Common myeloid progenitor, CD34-positive (primary cell): ENCODE data around the gene GYPA.
"Not testable (repeated sequence)": the region's sequence is repeated elsewhere in the genome, so short reads cannot be mapped to it uniquely, and the experiment has no call there.

ENCODE experiments used
- CTCF ChIA-PET: fragments of 350-600 bp; sonication (Branson Sonifier 250); formaldehyde crosslinking; loops from one replicate; lab custom pipeline; 2021; ENCODE audit warnings: antibody characterized with exemption; lab: Charles Lee
- POLR2A ChIA-PET: fragments of 350-600 bp; sonication (Branson Sonifier 250); formaldehyde crosslinking; loops from one replicate; lab custom pipeline; 2021; ENCODE audit warnings: antibody characterized with exemption; lab: Charles Lee
- DNase-seq, 3 donors: peaks; one replicate each; pipeline versions ENCODE4 v3.0.0 to v3.0.0-alpha.2; 2013
- H3K27ac ChIP-seq, 2 experiments: 1 replicate in 1 of 2; 2 replicates in 1 of 2; pipeline ENCODE4 v1.7.0; 2013; ENCODE audit warnings: inconsistent platforms in 2 of 2, low read length in 2 of 2, mild to moderate bottlenecking in 2 of 2, low read depth in 1 of 2, moderate library complexity in 1 of 2; ENCODE audit not compliant: severe bottlenecking in 2 of 2, insufficient read depth in 1 of 2, poor library complexity in 1 of 2
- H3K27me3 ChIP-seq, 5 experiments: replicated peaks in 2 of 5; 1 replicate in 3 of 5; 2 replicates in 2 of 5; pipeline versions ENCODE4 v1.6.1 to v1.7.0; 2013; ENCODE audit warnings: low read length in 4 of 5, mild to moderate bottlenecking in 2 of 5, moderate library complexity in 2 of 5, inconsistent platforms in 1 of 5; ENCODE audit not compliant: insufficient read depth in 5 of 5, control insufficient read depth in 4 of 5
- H3K36me3 ChIP-seq, 4 experiments: 1 replicate in 2 of 4; 2 replicates in 2 of 4; pipeline versions ENCODE4 v1.6.1 to v1.7.0; 2013; ENCODE audit warnings: low read length in 3 of 4, control low read depth in 1 of 4, mild to moderate bottlenecking in 1 of 4; ENCODE audit not compliant: control insufficient read depth in 4 of 4, insufficient read depth in 4 of 4
- H3K4me1 ChIP-seq, 4 experiments: 1 replicate in 3 of 4; 2 replicates in 1 of 4; pipeline versions ENCODE4 v1.6.1 to v1.7.1; 2013; ENCODE audit warnings: low read length in 3 of 4, mild to moderate bottlenecking in 3 of 4, control low read depth in 1 of 4, inconsistent platforms in 1 of 4, moderate library complexity in 1 of 4; ENCODE audit not compliant: control insufficient read depth in 4 of 4, insufficient read depth in 4 of 4; ENCODE audit errors: control extremely low read depth in 1 of 4
- H3K4me3 ChIP-seq, 7 experiments: 1 replicate in 4 of 7; 2 replicates in 3 of 7; pipeline versions ENCODE4 v1.5.1 to v1.7.0; 2013; ENCODE audit warnings: mild to moderate bottlenecking in 7 of 7, low read length in 6 of 7, moderate library complexity in 6 of 7, inconsistent platforms in 2 of 7, low read depth in 2 of 7, control low read depth in 1 of 7; ENCODE audit not compliant: insufficient read depth in 4 of 7, control insufficient read depth in 1 of 7; ENCODE audit errors: extremely low read depth in 1 of 7
- H3K9me3 ChIP-seq, 5 experiments: 1 replicate in 4 of 5; 2 replicates in 1 of 5; pipeline versions ENCODE4 v1.6.1 to v1.7.1; 2013; ENCODE audit warnings: low read length in 4 of 5, mild to moderate bottlenecking in 2 of 5, inconsistent platforms in 1 of 5, low read depth in 1 of 5, moderate library complexity in 1 of 5; ENCODE audit not compliant: control insufficient read depth in 4 of 5, insufficient read depth in 2 of 5; ENCODE audit errors: control extremely low read depth in 1 of 5
- WGBS: methylation state at CpG from one replicate; pipeline ENCODE4 v1.1.5; 2013; ENCODE audit not compliant: insufficient coverage; 5-methylcytosine and 5-hydroxymethylcytosine counted together

GYPA gene

GRCh38 chr4:144129336-144129875, 11.1 kb downstream of the GYPA start:
- DNase-seq, H3K4me3 ChIP-seq, CTCF ChIA-PET, H3K9me3 ChIP-seq, H3K27me3 ChIP-seq, H3K27ac ChIP-seq, H3K4me1 ChIP-seq, POLR2A ChIA-PET, H3K36me3 ChIP-seq: not testable (repeated sequence)
- WGBS, result 90% methylated on average over 3 of the region's 4 CpGs

- H3K27me3 ChIP-seq, DNase-seq, H3K4me3 ChIP-seq, H3K9me3 ChIP-seq, CTCF ChIA-PET, H3K36me3 ChIP-seq, POLR2A ChIA-PET, H3K27ac ChIP-seq, H3K4me1 ChIP-seq: not testable (repeated sequence)
- WGBS, result 91% methylated on average over 1 of the region's 5 CpGs
These were observed 11.7 kb downstream of the GYPA start for GRCh38 chr4:144128709-144129320.

- CTCF ChIA-PET, result interaction anchor here (1.0 kb wide), 1 partner anchor 566 kb away, joined by 3 read pairs; no protein-coding TSS in a partner anchor
- H3K27ac ChIP-seq, H3K4me3 ChIP-seq, DNase-seq, POLR2A ChIA-PET, H3K9me3 ChIP-seq, H3K27me3 ChIP-seq, H3K4me1 ChIP-seq, H3K36me3 ChIP-seq: not testable (repeated sequence)
- WGBS, result 83% methylated on average over 1 of the region's 2 CpGs
These were observed 15.4 kb downstream of the GYPA start for GRCh38 chr4:144125109-144125508.

- peak; percentile 38 to 67 (median 62) for DNase-seq
- H3K27ac ChIP-seq, H3K36me3 ChIP-seq, H3K4me3 ChIP-seq, H3K9me3 ChIP-seq, CTCF ChIA-PET, H3K27me3 ChIP-seq, H3K4me1 ChIP-seq, POLR2A ChIA-PET: not testable (repeated sequence)
- no CpG with 5 or more reads among the region's 4 CpGs for WGBS
These were observed 16.4 kb downstream of the GYPA start for GRCh38 chr4:144123982-144124635.

GRCh38 chr4:144123269-144123668, 17.2 kb downstream of the GYPA start:
- H3K9me3 ChIP-seq, DNase-seq, H3K4me3 ChIP-seq, POLR2A ChIA-PET, H3K4me1 ChIP-seq, H3K27ac ChIP-seq, H3K36me3 ChIP-seq, H3K27me3 ChIP-seq: not testable (repeated sequence)
- no CpG with 5 or more reads among the region's 3 CpGs for WGBS
- CTCF ChIA-PET, result interaction anchor here (1.3 kb wide), 1 partner anchor 591 kb away, joined by 3 read pairs; no protein-coding TSS in a partner anchor

GRCh38 chr4:144119752-144120151, 20.8 kb downstream of the GYPA start:
- H3K27ac ChIP-seq, H3K4me1 ChIP-seq, H3K27me3 ChIP-seq, H3K9me3 ChIP-seq, POLR2A ChIA-PET, DNase-seq, CTCF ChIA-PET, H3K36me3 ChIP-seq, H3K4me3 ChIP-seq: not testable (repeated sequence)
- WGBS, result no CpG with 5 or more reads among the region's 5 CpGs

- ChIA-PET CTCF (interaction anchor here (2.2 kb wide), 1 partner anchor 28 kb away, joined by 5 read pairs; no protein-coding TSS in a partner anchor), POLR2A (no interaction called here)
- Histone ChIP-seq H3K4me1 (peaks cover 0 to 4% (median 0%) of the 10 kb centered on the region in 4 experiments), H3K4me3 (no peak overlapping the region), H3K36me3 (no peaks in the 10 kb centered on the region), H3K27me3 (no peaks in the 10 kb centered on the region), H3K27ac (no peak overlapping the region), H3K9me3 (no peaks in the 10 kb centered on the region)
- peak in 1 of 3 donors; percentile 15 for DNase-seq
- 100% methylated on average over 1 of the region's 4 CpGs for WGBS
These were observed 25.0 kb downstream of the GYPA start for GRCh38 chr4:144115519-144115918.
